GM13977 (cell line): ENCODE results near the gene LINC01488.

Experiments
- DNase-seq: peaks from one replicate; pipeline ENCODE4 v3.0.0; 2012; ENCODE audit warnings: low spot score
- CTCF ChIP-seq: IDR thresholded peaks from 2 replicates; pipeline ENCODE4 v1.5.1; 2012; ENCODE audit warnings: mild to moderate bottlenecking, control low read depth; ENCODE audit not compliant: insufficient read depth; ENCODE audit errors: extremely low read depth, missing control alignments
- in situ Hi-C: fragments of 300-500 bp; cut with MboI; formaldehyde crosslinking; loops from one replicate; pipeline ENCODE4 v1.12.0; 2022; ENCODE audit warnings: low sequenced_read_pairs, low pct_unique_long_range_greater_than_20kb, mixed read lengths, inconsistent platforms; ENCODE audit not compliant: unreplicated experiment

The LINC01488 gene

GRCh38 chr11:69487849-69488542 lies 6.5 kb downstream of the LINC01488 start:
- no peak for TF ChIP-seq CTCF
- no peak for DNase-seq
- in situ Hi-C loops: no loop called here

DNA sequence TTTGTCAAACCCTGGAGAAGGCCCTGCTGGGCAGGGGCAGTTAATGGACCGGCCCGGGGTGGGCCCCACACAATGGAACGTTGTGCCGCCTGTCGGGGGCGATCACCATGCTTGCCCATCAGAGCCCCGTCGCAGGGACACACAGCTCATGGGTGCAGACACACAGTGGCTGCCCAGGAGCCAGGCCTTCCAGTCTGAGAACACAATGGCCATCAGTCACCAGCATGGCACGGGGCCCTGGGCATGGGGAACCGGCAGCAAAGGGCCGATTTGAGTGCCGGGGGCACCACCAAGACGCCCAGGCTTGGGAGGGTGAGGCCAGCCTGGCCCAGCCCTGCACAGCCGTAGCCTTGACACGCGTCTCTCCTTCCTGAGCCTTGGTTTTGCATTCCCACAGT lies 7.1 kb downstream of the LINC01488 start:
- DNase-seq: no peak
- TF ChIP-seq CTCF: no peak
- in situ Hi-C loops: no loop called here

DNA sequence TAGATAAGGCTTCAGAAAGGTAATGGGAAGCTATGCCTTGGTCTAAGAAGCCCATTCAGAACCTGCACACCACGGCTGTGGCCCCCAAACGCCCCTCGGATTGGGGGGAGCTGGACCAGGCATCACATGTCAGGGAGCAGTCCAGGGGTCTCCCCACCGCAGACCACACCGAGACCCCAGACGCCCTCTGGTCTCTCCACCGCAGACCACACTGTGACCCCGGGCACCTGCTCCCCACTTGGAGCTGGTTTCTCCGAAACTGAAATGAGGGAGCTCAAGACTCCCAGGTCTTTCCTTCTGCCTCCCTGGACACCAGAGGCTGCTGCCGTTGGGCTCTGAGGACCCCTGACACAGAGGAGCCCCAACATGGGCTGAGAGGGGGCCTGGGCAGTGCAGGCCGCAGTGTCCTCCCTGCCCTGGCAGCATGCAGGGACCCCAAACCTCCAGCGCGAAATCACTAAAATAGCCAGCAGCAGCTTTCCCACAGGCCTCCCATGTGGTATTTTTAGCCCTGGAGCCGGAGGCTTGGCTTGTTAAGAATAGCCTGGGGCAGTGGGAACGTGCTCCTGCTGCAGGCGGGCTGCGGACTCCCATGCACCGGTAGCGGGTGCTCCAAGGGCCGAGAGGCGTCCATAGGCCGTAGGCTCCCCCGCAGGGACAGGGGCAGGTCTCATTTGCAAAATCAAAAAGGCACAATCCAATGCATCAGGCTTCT lies 7.7 kb downstream of the LINC01488 start:
- in situ Hi-C loops: no loop called here
- DNase-seq: no peak
- TF ChIP-seq CTCF: no peak

DNA sequence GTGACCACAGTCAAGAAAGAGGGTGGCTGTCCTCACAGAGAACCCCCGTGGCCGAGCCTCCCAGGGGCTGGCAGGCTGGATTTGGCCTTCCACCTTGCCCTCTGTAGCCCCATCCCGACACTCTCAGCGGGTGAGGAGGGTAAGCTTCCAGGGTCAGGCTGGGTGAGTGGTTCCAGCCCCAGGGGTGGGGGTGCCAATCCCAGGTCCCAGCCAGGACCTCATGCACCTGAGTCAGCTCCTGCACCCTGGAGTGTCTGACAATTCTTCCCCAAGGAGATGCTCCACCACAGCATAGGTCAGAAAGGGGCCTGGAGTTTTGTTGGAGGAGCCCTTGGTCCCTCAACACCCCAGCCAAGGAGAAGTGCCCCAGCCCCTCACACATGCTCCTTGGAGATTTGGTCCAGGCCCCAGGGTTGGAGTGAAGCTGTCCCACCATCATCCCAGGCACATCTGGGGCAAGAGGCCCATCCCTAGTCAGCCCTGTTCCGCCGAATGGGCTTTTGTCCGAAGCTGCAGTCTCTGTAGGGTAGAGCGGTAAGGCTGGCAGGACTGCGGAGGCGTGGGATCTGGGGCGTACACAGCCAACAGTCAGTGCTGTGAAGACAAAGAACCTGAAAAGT lies 8.4 kb downstream of the LINC01488 start:
- no peak for DNase-seq
- in situ Hi-C loops: no loop called here
- TF ChIP-seq CTCF: no peak

GRCh38 chr11:69490516-69490915 lies 9.1 kb downstream of the LINC01488 start:
- in situ Hi-C loops: no loop called here
- no peak for TF ChIP-seq CTCF

DNA sequence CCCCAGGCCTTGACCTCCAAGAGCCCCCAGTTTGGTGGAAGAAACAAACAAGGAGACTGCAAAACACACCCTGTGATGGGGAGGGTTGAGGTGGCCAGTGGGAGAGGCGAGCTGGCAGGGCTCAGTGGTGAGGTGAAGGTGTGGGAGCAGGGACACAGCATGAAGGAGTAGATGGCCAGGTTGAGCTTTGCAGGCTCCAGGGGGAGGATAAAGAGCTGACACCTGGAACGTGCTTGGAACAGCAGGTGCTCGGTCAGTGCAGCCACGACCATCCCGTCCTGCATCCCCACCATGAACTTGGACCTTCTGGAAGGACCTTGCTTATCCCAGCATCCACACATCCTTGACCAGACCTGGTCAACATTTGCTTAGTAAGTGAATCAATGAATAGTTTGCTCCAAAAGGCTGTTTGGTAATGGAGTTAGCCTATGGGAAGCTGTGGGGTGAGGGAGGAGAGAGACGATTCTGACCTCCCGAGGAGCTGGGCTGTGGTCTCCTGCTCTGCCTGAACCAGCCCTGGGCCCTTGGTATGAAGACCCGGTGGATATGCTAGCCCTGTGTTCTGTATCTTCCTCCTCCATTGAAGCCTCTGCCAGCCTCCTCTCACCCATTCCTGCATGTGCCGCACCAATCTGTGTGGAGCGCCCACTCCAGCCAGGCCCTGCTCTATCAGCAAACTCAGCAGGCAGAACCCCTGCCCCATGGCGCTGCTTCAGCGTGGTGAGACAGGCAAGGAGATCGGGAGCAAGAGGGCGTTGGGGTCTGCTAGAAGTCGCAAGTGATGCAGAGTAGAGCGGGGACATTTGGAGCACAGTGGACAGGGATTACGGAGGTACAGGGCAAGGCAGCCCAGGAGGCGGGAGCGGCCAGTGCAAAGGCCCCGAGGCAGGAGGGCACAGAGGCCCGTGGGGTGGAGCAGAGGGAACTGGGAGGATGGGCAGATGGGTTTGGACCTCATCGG lies 9.9 kb downstream of the LINC01488 start:
- in situ Hi-C loops: no loop called here

More at GRCh38 chr11:69490516-69490915, 9.1 kb downstream of the LINC01488 start:
- no peak for DNase-seq

More for the DNA sequence above, 9.9 kb downstream of the LINC01488 start:
- DNase-seq: no peak
- TF ChIP-seq CTCF: no peak
